Gastrocnemius medialis (tissue), 4 donors: ENCODE measurements around the gene ZNF536. TPM values are rescaled to one million over a fixed set of nuclear protein-coding genes. Genes with fewer than 3 reads are reported as not detected.
"Not testable (repeated sequence)": the region's sequence is repeated elsewhere in the genome, so short reads cannot be mapped to it uniquely, and the experiment has no call there.

Experiments
- ATAC-seq, 2 donors: fragments of 150-250 bp; one replicate each; pipeline ENCODE4 v1.9.1; 2016
- DNase-seq, 2 donors: peaks; one replicate each; pipeline ENCODE4 v3.0.0-alpha.2; 2019
- H3K27ac ChIP-seq, 4 donors: fragments of 200-600 bp; sonication (generic); 1 replicate in 1 of 4; 2 replicates in 3 of 4; pipeline ENCODE4 v1.5.1; 2016 to 2018; ENCODE audit warnings: mild to moderate bottlenecking in 2 of 4, moderate library complexity in 1 of 4
- H3K27me3 ChIP-seq, 3 donors: fragments of 200-600 bp; sonication (generic) in 2 of 3; 1 replicate in 1 of 3; 2 replicates in 2 of 3; pipeline versions ENCODE4 v1.5.1 to v1.6.0; 2016 to 2019; ENCODE audit warnings: mild to moderate bottlenecking in 1 of 3, moderate library complexity in 1 of 3
- H3K36me3 ChIP-seq, 2 donors: fragments of 200-600 bp; sonication (generic) in 1 of 2; one replicate each; pipeline ENCODE4 v1.5.1; 2017 to 2018
- H3K4me1 ChIP-seq, 2 donors: fragments of 200-600 bp; sonication (generic) in 1 of 2; one replicate each; pipeline ENCODE4 v1.5.1; 2016 to 2017; ENCODE audit warnings: mild to moderate bottlenecking in 2 of 2
- H3K4me3 ChIP-seq, 4 donors: fragments of 200-600 bp; sonication (generic) in 3 of 4; 1 replicate in 1 of 4; 2 replicates in 3 of 4; pipeline ENCODE4 v1.5.1; 2016 to 2019; ENCODE audit warnings: mild to moderate bottlenecking in 2 of 4
- H3K9me3 ChIP-seq, 3 donors: fragments of 200-600 bp; sonication (generic) in 2 of 3; 1 replicate in 1 of 3; 2 replicates in 2 of 3; pipeline ENCODE4 v1.5.1; 2016 to 2019
- CTCF ChIP-seq, 5 experiments: fragments of 450-650 bp in 3 of 5; fragments of 200-600 bp in 2 of 5; sonication (generic) in 2 of 5; IDR thresholded peaks in 4 of 5; conservative IDR thresholded peaks in 1 of 5; 1 replicate in 4 of 5; 2 replicates in 1 of 5; pipeline ENCODE4 v1.5.1; 2016 to 2019; ENCODE audit warnings: antibody characterized with exemption in 5 of 5, mild to moderate bottlenecking in 3 of 5, moderate library complexity in 3 of 5
- POLR2A ChIP-seq, 2 donors: fragments of 450-650 bp; IDR thresholded peaks; one replicate each; pipeline ENCODE4 v1.6.1; 2017; ENCODE audit warnings: antibody characterized with exemption in 2 of 2, mild to moderate bottlenecking in 2 of 2, moderate library complexity in 2 of 2
- in situ Hi-C, 4 donors: fragments of 200-750 bp; cut with MboI; loops; one replicate each; pipeline versions ENCODE4 v1.15.0 to v1.8.0; 2017; ENCODE audit warnings: low sequenced_read_pairs in 4 of 4
- intact Hi-C: fragments of 100-400 bp; cut with DNase I; formaldehyde crosslinking; loops from one replicate; pipeline ENCODE4 v1.15.1; 2023; ENCODE audit warnings: low total_unique reads
- total RNA-seq, 4 donors: library from RNA; depleted of rRNA; stranded (reverse); fragments of >200 nt; gene quantifications; one replicate each; pipeline versions ENCODE4 v1.1.0 to v1.2.3, GENCODE V29; 2016

ZNF536 gene
- total RNA-seq, 4 donors from 2014 or later = 0.12 to 0.44 (median 0.20) TPM; not detected in 1

DNA sequence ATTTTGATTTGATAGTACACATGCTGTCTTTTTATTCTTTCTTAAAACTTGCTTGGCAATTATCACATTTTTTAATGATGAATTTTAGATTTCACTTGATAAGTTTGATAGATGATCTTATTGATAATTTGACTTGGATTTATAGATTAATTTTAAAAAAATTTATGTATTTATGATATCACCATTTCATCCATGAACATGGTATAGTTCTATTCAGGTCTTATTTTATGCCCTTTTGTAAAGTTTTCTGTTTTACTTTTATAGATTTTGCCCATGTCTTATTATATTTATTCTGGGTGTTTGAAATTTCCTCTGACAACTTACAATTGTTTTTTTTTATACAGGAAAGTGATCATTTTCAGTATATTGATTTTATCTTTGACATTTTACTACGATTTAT is 39.5 kb downstream of the ZNF536 start:
- H3K36me3 ChIP-seq = no peaks in the 10 kb centered on the region
- H3K4me3 ChIP-seq = no peak overlapping the region
- in situ Hi-C loops = no loop called here
- TF ChIP-seq POLR2A (IDR thresholded peaks at IDR 0.05) (no peak), CTCF (IDR thresholded peaks at IDR 0.05 in 4 of 5, conservative IDR thresholded peaks at IDR 0.05 in 1 of 5) (no peak)
- intact Hi-C loops = no loop called here
- no peak overlapping the region for H3K27ac ChIP-seq
- ATAC-seq (no peak), DNase-seq (no peak)
- H3K27me3 ChIP-seq = no peaks in the 10 kb centered on the region
- H3K4me1 ChIP-seq = no peaks in the 10 kb centered on the region
- no peaks in the 10 kb centered on the region for H3K9me3 ChIP-seq

DNA sequence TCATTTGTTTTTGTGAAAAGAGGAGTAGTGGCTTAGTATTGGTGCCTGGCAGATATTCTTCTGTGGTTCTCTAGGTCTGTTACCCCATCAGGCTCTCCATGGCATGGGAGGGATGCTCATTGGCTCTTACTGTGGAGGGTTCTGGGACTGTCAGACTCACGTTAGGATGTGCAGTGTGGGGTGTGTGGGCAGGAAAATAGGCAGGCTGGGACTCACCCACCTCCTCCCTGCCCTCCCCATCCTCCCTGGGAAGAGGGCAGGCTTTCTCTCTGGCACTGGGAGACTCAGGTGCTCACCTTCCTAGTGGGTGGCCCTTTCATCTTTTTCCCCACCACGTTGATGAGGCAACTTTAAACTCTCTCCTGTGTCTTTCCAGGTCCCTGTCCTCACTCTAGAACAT is 44.2 kb downstream of the ZNF536 start:
- intact Hi-C loops = no loop called here
- no peaks in the 10 kb centered on the region for H3K4me1 ChIP-seq
- no peaks in the 10 kb centered on the region for H3K27me3 ChIP-seq
- no peaks in the 10 kb centered on the region for H3K9me3 ChIP-seq
- H3K36me3 ChIP-seq = no peaks in the 10 kb centered on the region
- DNase-seq (no peak), ATAC-seq (no peak)
- H3K4me3 ChIP-seq = no peak overlapping the region
- in situ Hi-C loops = no loop called here
- TF ChIP-seq POLR2A (IDR thresholded peaks at IDR 0.05) (no peak), CTCF (IDR thresholded peaks at IDR 0.05 in 4 of 5, conservative IDR thresholded peaks at IDR 0.05 in 1 of 5) (no peak)
- no peak overlapping the region for H3K27ac ChIP-seq

DNA sequence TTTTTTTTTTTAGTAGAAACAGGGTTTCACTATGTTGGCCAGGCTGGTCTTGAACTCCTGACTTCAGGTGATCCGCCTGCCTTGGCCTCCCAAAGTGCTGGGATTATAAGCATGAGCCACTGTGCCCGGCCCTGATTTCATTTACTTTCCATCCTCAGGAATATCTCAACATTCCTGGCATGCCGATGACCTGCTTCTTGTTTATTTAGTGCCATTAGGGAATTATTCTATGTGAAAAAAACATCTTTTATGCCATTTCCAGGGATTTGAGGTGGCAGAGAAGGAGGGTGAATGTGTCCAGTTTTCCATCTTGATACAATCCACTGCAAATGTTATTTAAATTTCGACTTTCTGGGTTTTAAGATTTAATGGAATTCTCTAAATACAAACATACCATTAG is 45.0 kb downstream of the ZNF536 start:
- H3K27ac ChIP-seq, H3K9me3 ChIP-seq, DNase-seq, H3K4me1 ChIP-seq, H3K27me3 ChIP-seq, H3K36me3 ChIP-seq, intact Hi-C loops, H3K4me3 ChIP-seq, in situ Hi-C loops, ATAC-seq: not testable (repeated sequence)

GRCh38 chr19:30419568-30420180 is 47.5 kb downstream of the ZNF536 start:
- H3K9me3 ChIP-seq = no peaks in the 10 kb centered on the region
- intact Hi-C loops = no loop called here
- H3K27ac ChIP-seq = no peak overlapping the region
- H3K4me1 ChIP-seq = no peaks in the 10 kb centered on the region
- ATAC-seq (no peak), DNase-seq (no peak)
- H3K27me3 ChIP-seq = no peaks in the 10 kb centered on the region
- in situ Hi-C loops = no loop called here
- no peaks in the 10 kb centered on the region for H3K36me3 ChIP-seq
- TF ChIP-seq POLR2A (IDR thresholded peaks at IDR 0.05) = no peak
- TF ChIP-seq CTCF (IDR thresholded peaks at IDR 0.05 in 4 of 5, conservative IDR thresholded peaks at IDR 0.05 in 1 of 5) = no peak
- no peak overlapping the region for H3K4me3 ChIP-seq

- ATAC-seq = no peak
- intact Hi-C loops = no loop called here
- TF ChIP-seq POLR2A (IDR thresholded peaks at IDR 0.05) = no peak
- TF ChIP-seq CTCF (IDR thresholded peaks at IDR 0.05 in 4 of 5, conservative IDR thresholded peaks at IDR 0.05 in 1 of 5) = no peak
These were observed 48.1 kb downstream of the ZNF536 start for GRCh38 chr19:30420316-30420715.

More at GRCh38 chr19:30420316-30420715, 48.1 kb downstream of the ZNF536 start:
- DNase-seq = no peak
- Histone ChIP-seq H3K9me3 (no peaks in the 10 kb centered on the region), H3K27me3 (no peaks in the 10 kb centered on the region), H3K4me1 (no peaks in the 10 kb centered on the region), H3K4me3 (no peak overlapping the region), H3K36me3 (no peaks in the 10 kb centered on the region), H3K27ac (no peak overlapping the region)
- in situ Hi-C loops = no loop called here
